ENCODE results near the gene TERF2IP.

DNA sequence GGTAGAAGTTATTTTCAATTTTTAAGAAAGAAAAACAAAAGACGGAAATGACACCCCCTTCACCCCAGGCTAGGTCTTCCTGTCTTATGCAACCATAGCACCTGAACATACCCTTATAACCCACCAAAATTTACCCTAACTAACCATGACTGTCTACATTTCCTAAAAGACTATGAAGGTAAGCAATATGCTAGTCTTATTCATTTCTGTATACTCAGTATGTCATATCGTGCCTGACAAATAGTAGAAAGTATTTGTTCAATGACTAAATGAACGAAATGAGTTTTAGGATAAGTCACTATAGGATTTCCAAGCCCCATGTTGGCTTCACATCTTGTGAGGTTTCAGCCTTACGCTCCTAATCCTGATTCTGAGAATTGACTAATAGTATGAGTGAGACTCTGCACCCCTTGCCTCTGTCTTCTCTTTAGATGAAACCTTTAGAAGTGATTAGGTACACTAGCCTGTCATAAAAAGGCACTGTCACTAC is 31.0 kb upstream of the TERF2IP start:
- TF ChIP-seq, protein P1, sequence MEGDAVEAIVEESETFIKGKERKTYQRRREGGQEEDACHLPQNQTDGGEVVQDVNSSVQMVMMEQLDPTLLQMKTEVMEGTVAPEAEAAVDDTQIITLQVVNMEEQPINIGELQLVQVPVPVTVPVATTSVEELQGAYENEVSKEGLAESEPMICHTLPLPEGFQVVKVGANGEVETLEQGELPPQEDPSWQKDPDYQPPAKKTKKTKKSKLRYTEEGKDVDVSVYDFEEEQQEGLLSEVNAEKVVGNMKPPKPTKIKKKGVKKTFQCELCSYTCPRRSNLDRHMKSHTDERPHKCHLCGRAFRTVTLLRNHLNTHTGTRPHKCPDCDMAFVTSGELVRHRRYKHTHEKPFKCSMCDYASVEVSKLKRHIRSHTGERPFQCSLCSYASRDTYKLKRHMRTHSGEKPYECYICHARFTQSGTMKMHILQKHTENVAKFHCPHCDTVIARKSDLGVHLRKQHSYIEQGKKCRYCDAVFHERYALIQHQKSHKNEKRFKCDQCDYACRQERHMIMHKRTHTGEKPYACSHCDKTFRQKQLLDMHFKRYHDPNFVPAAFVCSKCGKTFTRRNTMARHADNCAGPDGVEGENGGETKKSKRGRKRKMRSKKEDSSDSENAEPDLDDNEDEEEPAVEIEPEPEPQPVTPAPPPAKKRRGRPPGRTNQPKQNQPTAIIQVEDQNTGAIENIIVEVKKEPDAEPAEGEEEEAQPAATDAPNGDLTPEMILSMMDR (IDR thresholded peaks at IDR 0.05) = no peak
- no peak for TF ChIP-seq POLR2A (IDR thresholded peaks at IDR 0.05)

Data from body of pancreas (tissue), 4 donors.